GM23338 (cell line): ENCODE results near the gene MRPS12. TPM values are rescaled to one million over a fixed set of nuclear protein-coding genes. Genes with fewer than 3 reads are reported as not detected.

Source experiments
- ATAC-seq: fragments of 200-7000 bp; cut with Tn5 transposase; 3 replicates; pipeline ENCODE4 v1.9.1; 2020
- DNase-seq: peaks from one replicate; pipeline ENCODE4 v3.0.0-alpha.2; 2015; ENCODE audit warnings: low spot score
- H2AFZ ChIP-seq: fragments of 200-600 bp; sonication (generic); 2 replicates; pipeline ENCODE4 v1.8.0; 2016; ENCODE audit warnings: antibody characterized with exemption, mild to moderate bottlenecking, moderate library complexity
- H3F3A ChIP-seq: fragments of 200-600 bp; sonication (generic); replicated peaks from 2 replicates; pipeline ENCODE4 v1.8.0; 2017; ENCODE audit warnings: antibody characterized with exemption, mixed run types, low read depth
- H3K27ac ChIP-seq: fragments of 200-600 bp; sonication (generic); 2 replicates; pipeline ENCODE4 v1.6.1; 2016; ENCODE audit warnings: low read depth
- H3K27me3 ChIP-seq: fragments of 200-600 bp; sonication (generic); 2 replicates; pipeline ENCODE4 v1.8.0; 2016; ENCODE audit warnings: mild to moderate bottlenecking, mixed run types, moderate library complexity; ENCODE audit not compliant: insufficient read depth
- H3K36me3 ChIP-seq: fragments of 200-600 bp; sonication (generic); 2 replicates; pipeline ENCODE4 v1.8.0; 2016; ENCODE audit warnings: mild to moderate bottlenecking; ENCODE audit not compliant: insufficient read depth
- H3K4me1 ChIP-seq: fragments of 200-600 bp; sonication (generic); 2 replicates; pipeline ENCODE4 v1.8.0; 2016; ENCODE audit warnings: mild to moderate bottlenecking, moderate library complexity; ENCODE audit not compliant: insufficient read depth
- H3K4me2 ChIP-seq: fragments of 200-600 bp; sonication (generic); 2 replicates; pipeline ENCODE4 v1.7.1; 2017; ENCODE audit warnings: mixed run types
- H3K4me3 ChIP-seq: fragments of 200-600 bp; sonication (generic); 2 replicates; pipeline ENCODE4 v1.6.1; 2016; ENCODE audit warnings: mixed run types
- H3K79me2 ChIP-seq: fragments of 200-600 bp; sonication (generic); replicated peaks from 2 replicates; pipeline ENCODE4 v1.8.0; 2017; ENCODE audit warnings: mild to moderate bottlenecking; ENCODE audit not compliant: insufficient read depth
- H3K9me2 ChIP-seq: fragments of 200-600 bp; sonication (generic); 2 replicates; pipeline ENCODE4 v1.8.0; 2017; ENCODE audit not compliant: insufficient read depth
- H4K20me1 ChIP-seq: fragments of 200-600 bp; sonication (generic); replicated peaks from 2 replicates; pipeline ENCODE4 v1.8.0; 2017; ENCODE audit warnings: mild to moderate bottlenecking; ENCODE audit not compliant: insufficient read depth
- H3K27ac Mint-ChIP-seq: 2 replicates; pipeline ENCODE4 v1.8.0; 2020; ENCODE audit warnings: inconsistent platforms, mild to moderate bottlenecking, moderate library complexity, mixed read lengths
- H3K27me3 Mint-ChIP-seq: 3 replicates; pipeline ENCODE4 v1.8.0; 2022; ENCODE audit warnings: low read depth, mild to moderate bottlenecking, moderate library complexity, mixed read lengths, inconsistent platforms; ENCODE audit not compliant: insufficient read depth, poor library complexity
- H3K36me3 Mint-ChIP-seq: 3 replicates; pipeline ENCODE4 v1.8.0; 2021; ENCODE audit warnings: low read depth, mild to moderate bottlenecking, inconsistent platforms, moderate library complexity, mixed read lengths
- H3K4me1 Mint-ChIP-seq: 3 replicates; pipeline ENCODE4 v1.8.0; 2020; ENCODE audit warnings: mild to moderate bottlenecking, inconsistent platforms, mixed read lengths
- H3K4me3 Mint-ChIP-seq: 3 replicates; pipeline ENCODE4 v1.8.0; 2021; ENCODE audit warnings: moderate library complexity, mild to moderate bottlenecking, inconsistent platforms, mixed read lengths
- H3K9me3 Mint-ChIP-seq: 3 replicates; pipeline ENCODE4 v1.8.0; 2020; ENCODE audit warnings: moderate library complexity, mild to moderate bottlenecking, inconsistent platforms, mixed read lengths
- CREB1 ChIP-seq: fragments of 250-450 bp; sonication (Bioruptor Pico); IDR thresholded peaks from 2 replicates; pipeline ENCODE4 v1.5.0; 2020; ENCODE audit warnings: low read depth, mild to moderate bottlenecking, moderate library complexity
- EZH2 ChIP-seq: fragments of 200-600 bp; sonication (generic); IDR thresholded peaks from one replicate; pipeline ENCODE4 v1.8.0; 2017; ENCODE audit warnings: antibody characterized with exemption, mild to moderate bottlenecking, low read depth; ENCODE audit not compliant: unreplicated experiment
- JUNB ChIP-seq: IDR thresholded peaks from one replicate; pipeline ENCODE4 v1.6.1; 2016; ENCODE audit warnings: antibody characterized with exemption; ENCODE audit not compliant: unreplicated experiment
- POLR2AphosphoS5 ChIP-seq: IDR thresholded peaks from 2 replicates; pipeline ENCODE4 v1.6.1; 2016; ENCODE audit warnings: antibody characterized with exemption, low read depth
- polyA plus RNA-seq: library from polyadenylated mRNA; unstranded; fragments of >200 nt; fragmentation: Nextera tagmentation; extraction: Ambion mirVana; gene quantifications from 2 replicates; pipeline ENCODE4 v1.2.1, GENCODE V29; 2016
- total RNA-seq: library from RNA; depleted of rRNA; stranded (reverse); fragments of >200 nt; shearing (Covaris generic); gene quantifications from 2 replicates; pipeline ENCODE4 v1.2.3, GENCODE V29; 2014
- TF ChIP-seq, protein P1 (sequence below): IDR thresholded peaks from one replicate; pipeline ENCODE4 v1.6.1; 2018; ENCODE audit warnings: antibody characterized with exemption; ENCODE audit not compliant: unreplicated experiment
- TF ChIP-seq, protein P2 (sequence below), 2 experiments: fragments of 200-600 bp in 1 of 2; sonication (generic) in 1 of 2; conservative IDR thresholded peaks; 2 replicates each; pipeline versions ENCODE4 v1.5.1 to v1.6.1; 2016 to 2017; ENCODE audit warnings: antibody characterized with exemption in 2 of 2, low read depth in 2 of 2, mild to moderate bottlenecking in 2 of 2, moderate library complexity in 1 of 2
- TF ChIP-seq, protein P3 (sequence below): fragments of 250-450 bp; sonication (Bioruptor Pico); IDR thresholded peaks from 2 replicates; pipeline ENCODE4 v1.5.0; 2020; ENCODE audit warnings: mild to moderate bottlenecking, moderate library complexity

The MRPS12 gene
- total and polyA plus RNA-seq, 2 experiments from 2014 or later, result 74.1 to 86.3 TPM

DNA sequence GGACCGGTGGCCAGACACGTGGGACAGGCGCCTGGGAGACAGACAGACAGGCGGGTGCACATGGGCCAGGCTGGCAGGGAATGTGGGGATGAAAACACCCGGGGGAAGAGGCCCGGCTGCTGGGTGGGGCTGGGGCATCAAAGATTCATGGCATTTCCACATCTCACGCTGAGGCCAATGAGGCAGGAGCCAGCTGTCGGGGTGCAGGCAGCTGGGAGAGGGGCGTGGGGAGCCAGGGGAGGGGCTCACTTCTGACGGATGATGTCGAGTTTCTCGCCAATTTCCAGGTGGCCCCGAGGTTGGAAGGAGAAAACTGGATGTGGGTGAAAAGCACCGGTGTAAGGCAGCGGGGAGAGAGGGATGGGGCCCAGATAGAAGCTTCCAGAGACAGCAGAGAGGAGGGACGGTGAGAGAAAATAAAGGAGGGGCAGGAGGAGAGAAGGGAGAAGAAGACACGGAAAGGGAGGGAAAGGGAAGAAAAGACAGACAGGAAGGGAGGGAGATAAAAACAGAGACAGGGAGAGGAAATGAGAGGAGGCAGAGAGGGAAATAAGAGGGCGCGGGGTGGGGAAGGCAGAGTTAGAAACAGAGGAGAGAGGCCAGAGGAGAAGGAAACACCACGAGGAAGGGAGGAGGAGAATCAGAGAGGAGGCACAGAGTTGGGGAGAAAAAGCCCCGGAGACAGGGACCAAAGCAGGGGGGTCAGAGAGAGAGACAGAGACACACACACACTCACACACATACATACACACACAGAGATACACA is 10.7 kb upstream of the MRPS12 start:
- peaks cover 31% of the 10 kb centered on the region for H3K36me3 Mint-ChIP-seq
- H3K27me3 Mint-ChIP-seq, result no peaks in the 10 kb centered on the region
- H3F3A ChIP-seq, result 0 out of 2 replicates have a peak, but pooled peaks cover 9% of the 10 kb centered on the region

More for the DNA sequence above, 10.7 kb upstream of the MRPS12 start:
- no peak for DNase-seq
- TF ChIP-seq, protein P1, sequence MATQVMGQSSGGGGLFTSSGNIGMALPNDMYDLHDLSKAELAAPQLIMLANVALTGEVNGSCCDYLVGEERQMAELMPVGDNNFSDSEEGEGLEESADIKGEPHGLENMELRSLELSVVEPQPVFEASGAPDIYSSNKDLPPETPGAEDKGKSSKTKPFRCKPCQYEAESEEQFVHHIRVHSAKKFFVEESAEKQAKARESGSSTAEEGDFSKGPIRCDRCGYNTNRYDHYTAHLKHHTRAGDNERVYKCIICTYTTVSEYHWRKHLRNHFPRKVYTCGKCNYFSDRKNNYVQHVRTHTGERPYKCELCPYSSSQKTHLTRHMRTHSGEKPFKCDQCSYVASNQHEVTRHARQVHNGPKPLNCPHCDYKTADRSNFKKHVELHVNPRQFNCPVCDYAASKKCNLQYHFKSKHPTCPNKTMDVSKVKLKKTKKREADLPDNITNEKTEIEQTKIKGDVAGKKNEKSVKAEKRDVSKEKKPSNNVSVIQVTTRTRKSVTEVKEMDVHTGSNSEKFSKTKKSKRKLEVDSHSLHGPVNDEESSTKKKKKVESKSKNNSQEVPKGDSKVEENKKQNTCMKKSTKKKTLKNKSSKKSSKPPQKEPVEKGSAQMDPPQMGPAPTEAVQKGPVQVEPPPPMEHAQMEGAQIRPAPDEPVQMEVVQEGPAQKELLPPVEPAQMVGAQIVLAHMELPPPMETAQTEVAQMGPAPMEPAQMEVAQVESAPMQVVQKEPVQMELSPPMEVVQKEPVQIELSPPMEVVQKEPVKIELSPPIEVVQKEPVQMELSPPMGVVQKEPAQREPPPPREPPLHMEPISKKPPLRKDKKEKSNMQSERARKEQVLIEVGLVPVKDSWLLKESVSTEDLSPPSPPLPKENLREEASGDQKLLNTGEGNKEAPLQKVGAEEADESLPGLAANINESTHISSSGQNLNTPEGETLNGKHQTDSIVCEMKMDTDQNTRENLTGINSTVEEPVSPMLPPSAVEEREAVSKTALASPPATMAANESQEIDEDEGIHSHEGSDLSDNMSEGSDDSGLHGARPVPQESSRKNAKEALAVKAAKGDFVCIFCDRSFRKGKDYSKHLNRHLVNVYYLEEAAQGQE, result no peak
- no peak for TF ChIP-seq POLR2AphosphoS5
- TF ChIP-seq, protein P2, sequence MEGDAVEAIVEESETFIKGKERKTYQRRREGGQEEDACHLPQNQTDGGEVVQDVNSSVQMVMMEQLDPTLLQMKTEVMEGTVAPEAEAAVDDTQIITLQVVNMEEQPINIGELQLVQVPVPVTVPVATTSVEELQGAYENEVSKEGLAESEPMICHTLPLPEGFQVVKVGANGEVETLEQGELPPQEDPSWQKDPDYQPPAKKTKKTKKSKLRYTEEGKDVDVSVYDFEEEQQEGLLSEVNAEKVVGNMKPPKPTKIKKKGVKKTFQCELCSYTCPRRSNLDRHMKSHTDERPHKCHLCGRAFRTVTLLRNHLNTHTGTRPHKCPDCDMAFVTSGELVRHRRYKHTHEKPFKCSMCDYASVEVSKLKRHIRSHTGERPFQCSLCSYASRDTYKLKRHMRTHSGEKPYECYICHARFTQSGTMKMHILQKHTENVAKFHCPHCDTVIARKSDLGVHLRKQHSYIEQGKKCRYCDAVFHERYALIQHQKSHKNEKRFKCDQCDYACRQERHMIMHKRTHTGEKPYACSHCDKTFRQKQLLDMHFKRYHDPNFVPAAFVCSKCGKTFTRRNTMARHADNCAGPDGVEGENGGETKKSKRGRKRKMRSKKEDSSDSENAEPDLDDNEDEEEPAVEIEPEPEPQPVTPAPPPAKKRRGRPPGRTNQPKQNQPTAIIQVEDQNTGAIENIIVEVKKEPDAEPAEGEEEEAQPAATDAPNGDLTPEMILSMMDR (conservative IDR thresholded peaks at IDR 0.05; ENCODE audit: low read depth in 2 of 2), result no peak
- TF ChIP-seq JUNB, result no peak
- no peak for TF ChIP-seq EZH2
- TF ChIP-seq, protein P3, sequence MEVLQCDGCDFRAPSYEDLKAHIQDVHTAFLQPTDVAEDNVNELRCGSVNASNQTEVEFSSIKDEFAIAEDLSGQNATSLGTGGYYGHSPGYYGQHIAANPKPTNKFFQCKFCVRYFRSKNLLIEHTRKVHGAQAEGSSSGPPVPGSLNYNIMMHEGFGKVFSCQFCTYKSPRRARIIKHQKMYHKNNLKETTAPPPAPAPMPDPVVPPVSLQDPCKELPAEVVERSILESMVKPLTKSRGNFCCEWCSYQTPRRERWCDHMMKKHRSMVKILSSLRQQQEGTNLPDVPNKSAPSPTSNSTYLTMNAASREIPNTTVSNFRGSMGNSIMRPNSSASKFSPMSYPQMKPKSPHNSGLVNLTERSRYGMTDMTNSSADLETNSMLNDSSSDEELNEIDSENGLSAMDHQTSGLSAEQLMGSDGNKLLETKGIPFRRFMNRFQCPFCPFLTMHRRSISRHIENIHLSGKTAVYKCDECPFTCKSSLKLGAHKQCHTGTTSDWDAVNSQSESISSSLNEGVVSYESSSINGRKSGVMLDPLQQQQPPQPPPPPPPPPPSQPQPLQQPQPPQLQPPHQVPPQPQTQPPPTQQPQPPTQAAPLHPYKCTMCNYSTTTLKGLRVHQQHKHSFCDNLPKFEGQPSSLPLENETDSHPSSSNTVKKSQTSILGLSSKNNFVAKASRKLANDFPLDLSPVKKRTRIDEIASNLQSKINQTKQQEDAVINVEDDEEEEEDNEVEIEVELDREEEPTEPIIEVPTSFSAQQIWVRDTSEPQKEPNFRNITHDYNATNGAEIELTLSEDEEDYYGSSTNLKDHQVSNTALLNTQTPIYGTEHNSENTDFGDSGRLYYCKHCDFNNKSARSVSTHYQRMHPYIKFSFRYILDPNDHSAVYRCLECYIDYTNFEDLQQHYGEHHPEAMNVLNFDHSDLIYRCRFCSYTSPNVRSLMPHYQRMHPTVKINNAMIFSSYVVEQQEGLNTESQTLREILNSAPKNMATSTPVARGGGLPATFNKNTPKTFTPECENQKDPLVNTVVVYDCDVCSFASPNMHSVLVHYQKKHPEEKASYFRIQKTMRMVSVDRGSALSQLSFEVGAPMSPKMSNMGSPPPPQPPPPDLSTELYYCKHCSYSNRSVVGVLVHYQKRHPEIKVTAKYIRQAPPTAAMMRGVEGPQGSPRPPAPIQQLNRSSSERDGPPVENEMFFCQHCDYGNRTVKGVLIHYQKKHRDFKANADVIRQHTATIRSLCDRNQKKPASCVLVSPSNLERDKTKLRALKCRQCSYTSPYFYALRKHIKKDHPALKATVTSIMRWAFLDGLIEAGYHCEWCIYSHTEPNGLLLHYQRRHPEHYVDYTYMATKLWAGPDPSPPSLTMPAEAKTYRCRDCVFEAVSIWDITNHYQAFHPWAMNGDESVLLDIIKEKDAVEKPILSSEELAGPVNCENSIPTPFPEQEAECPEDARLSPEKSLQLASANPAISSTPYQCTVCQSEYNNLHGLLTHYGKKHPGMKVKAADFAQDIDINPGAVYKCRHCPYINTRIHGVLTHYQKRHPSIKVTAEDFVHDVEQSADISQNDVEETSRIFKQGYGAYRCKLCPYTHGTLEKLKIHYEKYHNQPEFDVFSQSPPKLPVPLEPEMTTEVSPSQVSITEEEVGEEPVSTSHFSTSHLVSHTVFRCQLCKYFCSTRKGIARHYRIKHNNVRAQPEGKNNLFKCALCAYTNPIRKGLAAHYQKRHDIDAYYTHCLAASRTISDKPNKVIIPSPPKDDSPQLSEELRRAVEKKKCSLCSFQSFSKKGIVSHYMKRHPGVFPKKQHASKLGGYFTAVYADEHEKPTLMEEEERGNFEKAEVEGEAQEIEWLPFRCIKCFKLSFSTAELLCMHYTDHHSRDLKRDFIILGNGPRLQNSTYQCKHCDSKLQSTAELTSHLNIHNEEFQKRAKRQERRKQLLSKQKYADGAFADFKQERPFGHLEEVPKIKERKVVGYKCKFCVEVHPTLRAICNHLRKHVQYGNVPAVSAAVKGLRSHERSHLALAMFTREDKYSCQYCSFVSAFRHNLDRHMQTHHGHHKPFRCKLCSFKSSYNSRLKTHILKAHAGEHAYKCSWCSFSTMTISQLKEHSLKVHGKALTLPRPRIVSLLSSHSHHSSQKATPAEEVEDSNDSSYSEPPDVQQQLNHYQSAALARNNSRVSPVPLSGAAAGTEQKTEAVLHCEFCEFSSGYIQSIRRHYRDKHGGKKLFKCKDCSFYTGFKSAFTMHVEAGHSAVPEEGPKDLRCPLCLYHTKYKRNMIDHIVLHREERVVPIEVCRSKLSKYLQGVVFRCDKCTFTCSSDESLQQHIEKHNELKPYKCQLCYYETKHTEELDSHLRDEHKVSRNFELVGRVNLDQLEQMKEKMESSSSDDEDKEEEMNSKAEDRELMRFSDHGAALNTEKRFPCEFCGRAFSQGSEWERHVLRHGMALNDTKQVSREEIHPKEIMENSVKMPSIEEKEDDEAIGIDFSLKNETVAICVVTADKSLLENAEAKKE (CRISPR knock-in tag), result no peak
- TF ChIP-seq CREB1 (CRISPR knock-in tag), result no peak
- Mint-ChIP-seq H3K27ac (no peak overlapping the region), H3K9me3 (no peaks in the 10 kb centered on the region), H3K4me1 (no peaks in the 10 kb centered on the region; the same call in 2 of the 3 replicates), H3K4me3 (no peak overlapping the region)
- Histone ChIP-seq H3K27me3 (no peaks in the 10 kb centered on the region), H4K20me1 (no peaks in the 10 kb centered on the region; the same call in 1 of the 2 replicates), H2AFZ (no peak overlapping the region), H3K4me3 (no peak overlapping the region), H3K4me1 (no peaks in the 10 kb centered on the region), H3K79me2 (no peaks in the 10 kb centered on the region), H3K27ac (no peak overlapping the region), H3K9me2 (no peaks in the 10 kb centered on the region), H3K36me3 (peaks cover 10% of the 10 kb centered on the region; the same call in 1 of the 2 replicates), H3K4me2 (no peak overlapping the region)
- no peak for ATAC-seq
